ENCODE measurements around the gene PFN3.

DNA sequence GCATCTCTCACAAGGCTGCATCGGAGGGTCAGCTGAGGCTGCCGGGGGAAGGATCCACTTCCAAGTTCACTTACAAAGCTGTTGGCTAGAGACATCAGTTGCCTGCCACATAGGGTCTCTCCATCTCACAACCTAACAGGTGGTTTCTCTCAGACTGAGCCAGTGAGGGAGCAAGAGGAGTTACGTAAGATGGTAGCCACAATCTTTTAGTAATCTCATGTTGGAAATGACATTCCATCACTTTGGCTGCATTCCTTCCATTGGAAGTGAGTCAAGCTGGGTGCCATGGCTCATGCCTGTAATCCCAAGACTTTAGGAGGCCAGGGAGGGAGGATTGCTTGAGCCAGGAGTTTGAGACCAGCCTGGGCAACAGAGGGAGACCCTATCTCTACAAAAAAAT lies 18.6 kb upstream of the PFN3 start:
- TF ChIP-seq, protein P1, sequence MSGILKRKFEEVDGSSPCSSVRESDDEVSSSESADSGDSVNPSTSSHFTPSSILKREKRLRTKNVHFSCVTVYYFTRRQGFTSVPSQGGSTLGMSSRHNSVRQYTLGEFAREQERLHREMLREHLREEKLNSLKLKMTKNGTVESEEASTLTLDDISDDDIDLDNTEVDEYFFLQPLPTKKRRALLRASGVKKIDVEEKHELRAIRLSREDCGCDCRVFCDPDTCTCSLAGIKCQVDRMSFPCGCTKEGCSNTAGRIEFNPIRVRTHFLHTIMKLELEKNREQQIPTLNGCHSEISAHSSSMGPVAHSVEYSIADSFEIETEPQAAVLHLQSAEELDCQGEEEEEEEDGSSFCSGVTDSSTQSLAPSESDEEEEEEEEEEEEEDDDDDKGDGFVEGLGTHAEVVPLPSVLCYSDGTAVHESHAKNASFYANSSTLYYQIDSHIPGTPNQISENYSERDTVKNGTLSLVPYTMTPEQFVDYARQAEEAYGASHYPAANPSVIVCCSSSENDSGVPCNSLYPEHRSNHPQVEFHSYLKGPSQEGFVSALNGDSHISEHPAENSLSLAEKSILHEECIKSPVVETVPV (CRISPR knock-in tag; IDR thresholded peaks at IDR 0.05), result no peak
- TF ChIP-seq SNAI2 (CRISPR knock-in tag; IDR thresholded peaks at IDR 0.05) (no peak), PATZ1 (CRISPR knock-in tag; IDR thresholded peaks at IDR 0.05; ENCODE audit: borderline replicate concordance) (no peak), CSDC2 (CRISPR knock-in tag; IDR thresholded peaks at IDR 0.05) (no peak), TOX (CRISPR knock-in tag; IDR thresholded peaks at IDR 0.05; ENCODE audit: borderline replicate concordance) (no peak), ZNF565 (CRISPR knock-in tag; conservative IDR thresholded peaks at IDR 0.05; ENCODE audit: low read depth) (no peak), ZFP3 (CRISPR knock-in tag; IDR thresholded peaks at IDR 0.05) (no peak), ARNTL (CRISPR knock-in tag; IDR thresholded peaks at IDR 0.05; ENCODE audit: borderline replicate concordance, low read depth) (no peak), ZNF70 (CRISPR knock-in tag; IDR thresholded peaks at IDR 0.05) (no peak), GLIS3 (CRISPR knock-in tag; IDR thresholded peaks at IDR 0.05) (no peak)
- TF ChIP-seq, protein P2, sequence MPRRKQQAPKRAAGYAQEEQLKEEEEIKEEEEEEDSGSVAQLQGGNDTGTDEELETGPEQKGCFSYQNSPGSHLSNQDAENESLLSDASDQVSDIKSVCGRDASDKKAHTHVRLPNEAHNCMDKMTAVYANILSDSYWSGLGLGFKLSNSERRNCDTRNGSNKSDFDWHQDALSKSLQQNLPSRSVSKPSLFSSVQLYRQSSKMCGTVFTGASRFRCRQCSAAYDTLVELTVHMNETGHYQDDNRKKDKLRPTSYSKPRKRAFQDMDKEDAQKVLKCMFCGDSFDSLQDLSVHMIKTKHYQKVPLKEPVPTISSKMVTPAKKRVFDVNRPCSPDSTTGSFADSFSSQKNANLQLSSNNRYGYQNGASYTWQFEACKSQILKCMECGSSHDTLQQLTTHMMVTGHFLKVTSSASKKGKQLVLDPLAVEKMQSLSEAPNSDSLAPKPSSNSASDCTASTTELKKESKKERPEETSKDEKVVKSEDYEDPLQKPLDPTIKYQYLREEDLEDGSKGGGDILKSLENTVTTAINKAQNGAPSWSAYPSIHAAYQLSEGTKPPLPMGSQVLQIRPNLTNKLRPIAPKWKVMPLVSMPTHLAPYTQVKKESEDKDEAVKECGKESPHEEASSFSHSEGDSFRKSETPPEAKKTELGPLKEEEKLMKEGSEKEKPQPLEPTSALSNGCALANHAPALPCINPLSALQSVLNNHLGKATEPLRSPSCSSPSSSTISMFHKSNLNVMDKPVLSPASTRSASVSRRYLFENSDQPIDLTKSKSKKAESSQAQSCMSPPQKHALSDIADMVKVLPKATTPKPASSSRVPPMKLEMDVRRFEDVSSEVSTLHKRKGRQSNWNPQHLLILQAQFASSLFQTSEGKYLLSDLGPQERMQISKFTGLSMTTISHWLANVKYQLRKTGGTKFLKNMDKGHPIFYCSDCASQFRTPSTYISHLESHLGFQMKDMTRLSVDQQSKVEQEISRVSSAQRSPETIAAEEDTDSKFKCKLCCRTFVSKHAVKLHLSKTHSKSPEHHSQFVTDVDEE (CRISPR knock-in tag; IDR thresholded peaks at IDR 0.05), result no peak

Data from SK-N-SH treated with all-trans-retinoic acid at 6 μM for 48 hours (cell line).